Measurements from ENCODE around the gene RBM43. TPM values are rescaled to one million over a fixed set of nuclear protein-coding genes. Genes with fewer than 3 reads are reported as not detected.

RBM43 gene
- total and polyA plus RNA-seq, 9 of the 15 experiments (the other 6 are each of a cell fraction or from before 2014, with no cell fraction given), result 1.3 to 6.9 (median 3.8) TPM

- TF ChIP-seq ZNF592 (IDR thresholded peaks at IDR 0.05) (no peak), FOXK2 (conservative IDR thresholded peaks at IDR 0.05 in 1 of 2, IDR thresholded peaks at IDR 0.05 in 1 of 2; ENCODE audit: low read depth in 2 of 2) (0 out of 4 replicates have a peak, but pooled peaks of 1 of the 2 experiments have one; percentile 36), ZNF143 (CRISPR knock-in tag; IDR thresholded peaks at IDR 0.05) (0 out of 2 replicates have a peak, but pooled peaks have one; percentile 8), ZBTB2 (IDR thresholded peaks at IDR 0.05) (peak; percentile 19; the same call in 1 of the 2 replicates), ARNT (IDR thresholded peaks at IDR 0.05) (peak; percentile 40 to 60; a peak in 1 of 4 replicates), MCM3 (IDR thresholded peaks at IDR 0.05) (no peak), ZNF24 (IDR thresholded peaks at IDR 0.05) (no peak), ZFP30 (CRISPR knock-in tag; IDR thresholded peaks at IDR 0.05; ENCODE audit: borderline replicate concordance) (no peak), ZNF124 (CRISPR knock-in tag; IDR thresholded peaks at IDR 0.05) (no peak), U2AF1 (optimal IDR thresholded peaks at IDR 0.05; ENCODE audit: low read depth, low read length) (no peak), MEIS2 (IDR thresholded peaks at IDR 0.05; ENCODE audit: partially characterized antibody) (peak; percentile 6)
These were observed 271 bp upstream of the RBM43 start (continued) for GRCh38 chr2:151261977-151262291.

Measured in K562 (cell line).